Nephron (organoid): ENCODE measurements around the gene TRPT1.

Experiments
- H3K27ac Mint-ChIP-seq, 3 experiments: 2 replicates each; pipeline ENCODE4 v1.8.0; 2020; ENCODE audit warnings: mixed read lengths in 3 of 3, mild to moderate bottlenecking in 2 of 3, moderate library complexity in 1 of 3
- H3K27me3 Mint-ChIP-seq: 2 replicates; pipeline ENCODE4 v1.8.0; 2021; ENCODE audit warnings: low read depth, mild to moderate bottlenecking, moderate library complexity, mixed read lengths
- H3K36me3 Mint-ChIP-seq: 2 replicates; pipeline ENCODE4 v1.8.0; 2020; ENCODE audit warnings: low read depth, mixed read lengths
- H3K4me1 Mint-ChIP-seq: 2 replicates; pipeline ENCODE4 v1.8.0; 2020; ENCODE audit warnings: mixed read lengths
- H3K4me3 Mint-ChIP-seq, 3 experiments: 2 replicates each; pipeline ENCODE4 v1.8.0; 2020; ENCODE audit warnings: mild to moderate bottlenecking in 3 of 3, mixed read lengths in 3 of 3, moderate library complexity in 2 of 3
- H3K9me3 Mint-ChIP-seq: 2 replicates; pipeline ENCODE4 v1.8.0; 2020; ENCODE audit warnings: mixed read lengths
- CTCF ChIP-seq, 3 experiments: fragments of 200-600 bp; sonication (generic); IDR thresholded peaks; one replicate each; pipeline ENCODE4 v1.5.0; 2021; ENCODE audit warnings: antibody characterized with exemption in 3 of 3; ENCODE audit not compliant: unreplicated experiment in 3 of 3

TRPT1 gene

GRCh38 chr11:64268025-64268892, 42.3 kb upstream of the TRPT1 start:
- no peak for TF ChIP-seq CTCF (IDR thresholded peaks at IDR 0.05; ENCODE audit: unreplicated experiment in 3 of 3)
- peaks cover 4% of the 10 kb centered on the region for H3K36me3 Mint-ChIP-seq
- H3K27me3 Mint-ChIP-seq = no peaks in the 10 kb centered on the region
- peaks cover 7% of the 10 kb centered on the region for H3K4me1 Mint-ChIP-seq
- no peaks in the 10 kb centered on the region for H3K9me3 Mint-ChIP-seq
- H3K27ac Mint-ChIP-seq = peak overlapping the region; percentile 81 to 99 (median 98)
- H3K4me3 Mint-ChIP-seq = peak overlapping the region; percentile 94 to 97 (median 96)

GRCh38 chr11:64267207-64267945, 41.4 kb upstream of the TRPT1 start:
- peak overlapping the region in 2 of 3 experiments; percentile 98 to 99 for H3K27ac Mint-ChIP-seq
- H3K27me3 Mint-ChIP-seq = no peaks in the 10 kb centered on the region
- H3K36me3 Mint-ChIP-seq = peaks cover 7% of the 10 kb centered on the region
- peak overlapping the region; percentile 42 to 97 (median 57) for H3K4me3 Mint-ChIP-seq
- TF ChIP-seq CTCF (IDR thresholded peaks at IDR 0.05; ENCODE audit: unreplicated experiment in 3 of 3) = no peak
- peaks cover 7% of the 10 kb centered on the region for H3K4me1 Mint-ChIP-seq
- H3K9me3 Mint-ChIP-seq = no peaks in the 10 kb centered on the region

GRCh38 chr11:64266339-64266738, 40.4 kb upstream of the TRPT1 start:
- H3K9me3 Mint-ChIP-seq = no peaks in the 10 kb centered on the region
- peaks cover 7% of the 10 kb centered on the region for H3K4me1 Mint-ChIP-seq
- H3K27me3 Mint-ChIP-seq = no peaks in the 10 kb centered on the region
- no peak for TF ChIP-seq CTCF (IDR thresholded peaks at IDR 0.05; ENCODE audit: unreplicated experiment in 3 of 3)
- H3K27ac Mint-ChIP-seq = no peak overlapping the region
- peaks cover 11% of the 10 kb centered on the region for H3K36me3 Mint-ChIP-seq
- H3K4me3 Mint-ChIP-seq = peak overlapping the region in 2 of 3 experiments; percentile 16 to 53

GRCh38 chr11:64265176-64266160, 39.5 kb upstream of the TRPT1 start:
- TF ChIP-seq CTCF (IDR thresholded peaks at IDR 0.05; ENCODE audit: unreplicated experiment in 3 of 3) = no peak
- Mint-ChIP-seq H3K4me3 (no peak overlapping the region), H3K36me3 (peaks cover 11% of the 10 kb centered on the region), H3K27me3 (no peaks in the 10 kb centered on the region), H3K27ac (no peak overlapping the region), H3K4me1 (peaks cover 7% of the 10 kb centered on the region), H3K9me3 (no peaks in the 10 kb centered on the region)

GRCh38 chr11:64264371-64264852, 38.4 kb upstream of the TRPT1 start:
- peaks cover 20% of the 10 kb centered on the region for H3K36me3 Mint-ChIP-seq
- peak overlapping the region in 1 of 3 experiments; percentile 29 for H3K27ac Mint-ChIP-seq
- H3K4me3 Mint-ChIP-seq = no peak overlapping the region
- H3K27me3 Mint-ChIP-seq = no peaks in the 10 kb centered on the region
- no peak for TF ChIP-seq CTCF (IDR thresholded peaks at IDR 0.05; ENCODE audit: unreplicated experiment in 3 of 3)
- no peaks in the 10 kb centered on the region for H3K9me3 Mint-ChIP-seq
- H3K4me1 Mint-ChIP-seq = peaks cover 7% of the 10 kb centered on the region
